Naive thymus-derived CD4-positive, alpha-beta T cell (primary cell): Measurements from ENCODE around the gene ZBTB20. TPM values are rescaled to one million over a fixed set of nuclear protein-coding genes. Genes with fewer than 3 reads are reported as not detected.

Experiments
- ATAC-seq: fragments of 150-1000 bp; cut with Tn5 transposase; 2 replicates; pipeline ENCODE4 v1.10.0; 2021; ENCODE audit warnings: mild to moderate bottlenecking, moderate library complexity
- CTCF ChIA-PET: fragments of 350-600 bp; sonication (Branson Sonifier 250); formaldehyde crosslinking; loops from one replicate; lab custom pipeline; 2021; ENCODE audit warnings: antibody characterized with exemption; lab: Charles Lee
- POLR2A ChIA-PET: fragments of 350-600 bp; sonication (Branson Sonifier 250); formaldehyde crosslinking; loops from one replicate; lab custom pipeline; 2021; ENCODE audit warnings: antibody characterized with exemption, inconsistent platforms; lab: Charles Lee
- DNase-seq, 9 donors: peaks; one replicate each; pipeline versions ENCODE4 v3.0.0 to v3.0.0-alpha.2; 2020 to 2022; ENCODE audit warnings: mixed read lengths in 1 of 9
- H3K27ac ChIP-seq: one replicate; pipeline ENCODE4 v1.7.0; 2013; ENCODE audit warnings: mild to moderate bottlenecking, low read depth, low read length, moderate library complexity
- H3K27me3 ChIP-seq, 2 donors: one replicate each; pipeline ENCODE4 v1.7.0; 2013; ENCODE audit warnings: low read length in 2 of 2, mild to moderate bottlenecking in 2 of 2, moderate library complexity in 2 of 2; ENCODE audit not compliant: control insufficient read depth in 2 of 2, insufficient read depth in 2 of 2
- H3K36me3 ChIP-seq, 3 experiments: 1 replicate in 2 of 3; 2 replicates in 1 of 3; pipeline ENCODE4 v1.7.0; 2013; ENCODE audit warnings: low read length in 3 of 3, mild to moderate bottlenecking in 3 of 3, moderate library complexity in 1 of 3; ENCODE audit not compliant: insufficient read depth in 3 of 3, control insufficient read depth in 2 of 3
- H3K4me1 ChIP-seq, 2 donors: one replicate each; pipeline ENCODE4 v1.7.0; 2013; ENCODE audit warnings: low read length in 2 of 2, mild to moderate bottlenecking in 2 of 2, moderate library complexity in 1 of 2; ENCODE audit not compliant: control insufficient read depth in 2 of 2, insufficient read depth in 2 of 2
- H3K4me3 ChIP-seq: 2 replicates; pipeline ENCODE4 v1.7.0; 2013; ENCODE audit warnings: mild to moderate bottlenecking, low read length
- H3K9me3 ChIP-seq, 3 experiments: 1 replicate in 2 of 3; 2 replicates in 1 of 3; pipeline ENCODE4 v1.7.0; 2013; ENCODE audit warnings: low read length in 3 of 3; ENCODE audit not compliant: control insufficient read depth in 2 of 3
- H3K27ac Mint-ChIP-seq, 9 donors: one replicate each; pipeline ENCODE4 v1.8.0; 2020 to 2022; ENCODE audit warnings: mixed read lengths in 9 of 9, mild to moderate bottlenecking in 8 of 9, moderate library complexity in 5 of 9, inconsistent platforms in 2 of 9
- H3K27me3 Mint-ChIP-seq, 5 donors: one replicate each; pipeline ENCODE4 v1.8.0; 2021 to 2022; ENCODE audit warnings: mixed read lengths in 5 of 5, mild to moderate bottlenecking in 1 of 5
- H3K36me3 Mint-ChIP-seq, 5 donors: one replicate each; pipeline ENCODE4 v1.8.0; 2020 to 2022; ENCODE audit warnings: mixed read lengths in 5 of 5, mild to moderate bottlenecking in 3 of 5, inconsistent platforms in 1 of 5
- H3K4me1 Mint-ChIP-seq, 7 donors: one replicate each; pipeline ENCODE4 v1.8.0; 2020 to 2022; ENCODE audit warnings: mixed read lengths in 7 of 7, mild to moderate bottlenecking in 3 of 7, inconsistent platforms in 1 of 7
- H3K4me3 Mint-ChIP-seq, 10 donors: one replicate each; pipeline ENCODE4 v1.8.0; 2020 to 2022; ENCODE audit warnings: mild to moderate bottlenecking in 10 of 10, mixed read lengths in 10 of 10, moderate library complexity in 6 of 10, inconsistent platforms in 2 of 10
- H3K9me3 Mint-ChIP-seq, 11 donors: one replicate each; pipeline ENCODE4 v1.8.0; 2020 to 2022; ENCODE audit warnings: mixed read lengths in 11 of 11, mild to moderate bottlenecking in 4 of 11, inconsistent platforms in 1 of 11, moderate library complexity in 1 of 11
- intact Hi-C, 2 donors: fragments of 100-400 bp; cut with micrococcal nuclease; formaldehyde crosslinking; loops; one replicate each; pipeline ENCODE4 v1.15.1; 2023
- polyA plus RNA-seq, 2 donors: library from polyadenylated mRNA; unstranded; fragments of 300-500 nt; fragmentation: Illumina TruSeq; gene quantifications; one replicate each; pipeline ENCODE4 v1.2.3, GENCODE V29; 2021
- total RNA-seq, 6 experiments: library from RNA in 5 of 6; stranded (reverse) in 5 of 6; gene quantifications; 1 replicate in 5 of 6; 2 replicates in 1 of 6; pipeline ENCODE4 v1.2.3 and lab custom pipeline; 2021 to 2026

ZBTB20 gene
- total and polyA plus RNA-seq, 7 experiments from 2014 or later, result 14.9 to 69.5 (median 59.2) TPM

DNA sequence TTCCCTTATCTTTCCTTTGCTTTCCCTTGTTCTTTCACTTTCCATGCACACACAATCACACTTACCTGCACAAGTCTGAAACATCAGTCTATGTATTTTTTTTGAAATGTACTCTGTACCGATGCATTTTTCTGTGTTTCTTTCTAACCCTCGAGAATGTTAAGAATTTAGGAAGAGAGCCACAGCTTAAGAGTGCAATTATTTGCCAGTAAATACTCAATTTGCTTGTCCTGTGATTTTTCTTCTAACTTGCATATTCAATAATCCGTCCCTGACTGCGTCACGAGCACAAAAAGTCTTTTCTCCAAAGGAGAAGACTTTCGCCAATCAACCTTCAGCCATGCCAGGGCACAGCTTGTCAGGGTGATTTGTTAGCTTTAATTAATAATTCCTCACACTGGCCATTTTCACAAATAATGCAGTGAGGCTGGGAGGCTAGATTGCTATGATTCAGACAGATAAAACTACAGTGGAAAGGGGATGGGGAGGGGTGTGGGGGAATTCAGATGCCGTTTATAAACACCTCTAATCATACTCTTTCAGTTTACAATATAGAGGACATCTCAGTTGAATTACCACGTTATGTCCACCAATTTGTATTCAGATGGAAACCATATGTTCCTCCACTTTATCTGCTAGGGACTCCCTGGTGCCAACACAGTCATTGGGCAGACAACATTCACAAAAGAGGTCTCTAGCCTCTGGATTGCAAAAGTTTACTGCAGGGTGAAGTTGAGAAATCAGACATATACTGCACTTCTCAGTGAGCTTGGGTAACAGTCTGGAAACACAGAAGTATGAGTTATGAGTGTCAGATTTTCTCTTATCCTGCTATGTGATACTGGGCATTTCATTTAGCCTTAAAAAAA, 388.0 kb downstream of the ZBTB20 start:
- no peak for DNase-seq
- no peaks in the 10 kb centered on the region for H3K9me3 Mint-ChIP-seq
- Histone ChIP-seq H3K27me3 (no peaks in the 10 kb centered on the region), H3K4me1 (no peaks in the 10 kb centered on the region), H3K9me3 (no peaks in the 10 kb centered on the region), H3K36me3 (no peaks in the 10 kb centered on the region), H3K27ac (no peak overlapping the region), H3K4me3 (no peak overlapping the region)
- peaks cover 0 to 1% (median 0%) of the 10 kb centered on the region in 5 donors for H3K36me3 Mint-ChIP-seq
- POLR2A ChIA-PET, result interaction anchor here (0.6 kb wide), 1 partner anchor 37 kb away, joined by 3 read pairs; no protein-coding TSS in a partner anchor
- no peak for ATAC-seq
- H3K27ac Mint-ChIP-seq, result no peak overlapping the region
- no peaks in the 10 kb centered on the region for H3K27me3 Mint-ChIP-seq
- intact Hi-C loops, result no loop called here
- H3K4me3 Mint-ChIP-seq, result no peak overlapping the region
- CTCF ChIA-PET, result no interaction called here
- H3K4me1 Mint-ChIP-seq, result peaks cover 0 to 18% (median 3%) of the 10 kb centered on the region in 7 donors

DNA sequence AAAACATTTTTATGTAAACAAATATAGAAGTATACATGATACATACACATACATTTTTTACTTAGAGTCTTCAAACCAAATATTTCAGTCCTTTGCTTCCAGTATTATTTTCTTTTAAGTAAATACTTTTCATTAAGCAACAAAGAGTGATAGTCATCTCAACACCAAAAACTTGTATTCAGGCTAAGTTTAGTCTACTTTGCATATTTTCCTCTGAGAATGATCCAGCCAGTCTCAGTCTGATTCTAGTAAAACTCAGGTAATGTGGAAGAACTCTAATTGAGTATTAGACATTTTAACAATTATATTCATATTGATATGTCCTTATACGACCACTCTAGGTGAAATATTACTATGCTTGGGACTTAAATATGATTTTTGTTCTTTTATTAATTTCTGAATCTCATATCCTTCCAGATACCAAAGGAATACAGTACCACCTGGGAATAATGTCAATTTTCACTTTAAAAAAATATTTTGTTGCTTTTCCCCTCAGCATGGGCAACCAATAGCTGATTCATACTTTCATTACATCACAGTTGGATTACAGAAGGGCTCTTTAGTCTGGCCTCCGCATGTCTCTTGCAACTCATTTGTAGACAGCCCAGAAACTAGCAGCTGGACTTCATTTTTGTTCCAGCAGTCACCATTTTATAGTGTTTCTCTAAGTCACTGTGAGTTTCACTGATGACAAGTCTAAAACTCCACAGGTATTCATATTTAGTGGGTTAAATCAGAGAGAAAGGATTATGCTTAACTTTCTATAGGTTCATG, 390.4 kb downstream of the ZBTB20 start:
- Mint-ChIP-seq H3K9me3 (no peaks in the 10 kb centered on the region), H3K27ac (no peak overlapping the region), H3K4me1 (peaks cover 0 to 27% (median 5%) of the 10 kb centered on the region in 7 donors), H3K4me3 (no peak overlapping the region), H3K27me3 (no peaks in the 10 kb centered on the region), H3K36me3 (no peaks in the 10 kb centered on the region)
- CTCF ChIA-PET, result no interaction called here
- H3K27me3 ChIP-seq, result no peaks in the 10 kb centered on the region
- no peak overlapping the region for H3K4me3 ChIP-seq
- POLR2A ChIA-PET, result no interaction called here
- H3K36me3 ChIP-seq, result no peaks in the 10 kb centered on the region
- H3K4me1 ChIP-seq, result no peaks in the 10 kb centered on the region
- ATAC-seq (no peak), DNase-seq (no peak)
- H3K9me3 ChIP-seq, result no peaks in the 10 kb centered on the region
- no peak overlapping the region for H3K27ac ChIP-seq
- intact Hi-C loops, result no loop called here

DNA sequence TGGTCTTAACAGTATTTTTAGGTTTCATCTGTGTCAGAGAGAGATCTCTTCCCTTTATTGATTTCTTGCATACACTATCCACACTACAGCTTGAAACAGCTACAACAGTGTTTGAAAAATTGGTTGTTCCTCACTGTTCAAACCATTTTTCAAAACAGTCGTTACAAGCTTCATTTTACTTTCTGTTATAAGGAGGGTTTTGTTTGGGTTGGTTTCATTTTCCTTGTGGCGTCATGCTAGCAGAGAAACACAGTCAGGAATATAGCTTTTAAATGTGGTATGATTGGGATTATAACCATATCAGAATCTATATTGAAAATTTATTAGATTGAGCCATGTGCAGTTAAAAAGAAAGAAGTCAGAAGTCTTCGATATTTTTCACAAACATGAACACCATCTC, 400.6 kb downstream of the ZBTB20 start:
- Histone ChIP-seq H3K4me1 (no peaks in the 10 kb centered on the region), H3K27ac (no peak overlapping the region), H3K9me3 (no peaks in the 10 kb centered on the region), H3K27me3 (no peaks in the 10 kb centered on the region), H3K36me3 (no peaks in the 10 kb centered on the region), H3K4me3 (no peak overlapping the region)
- no peak for ATAC-seq
- Mint-ChIP-seq H3K9me3 (no peaks in the 10 kb centered on the region), H3K27me3 (no peaks in the 10 kb centered on the region), H3K27ac (peak overlapping the region in 6 of 9 donors; percentile 19 to 86 (median 30)), H3K4me1 (peaks cover 9 to 44% (median 21%) of the 10 kb centered on the region in 7 donors), H3K36me3 (peaks cover 0 to 40% (median 9%) of the 10 kb centered on the region in 5 donors), H3K4me3 (peak overlapping the region in 7 of 10 donors; percentile 23 to 73 (median 39))
- ChIA-PET CTCF (no interaction called here), POLR2A (no interaction called here)
- no peak for DNase-seq
- intact Hi-C loops, result no loop called here

DNA sequence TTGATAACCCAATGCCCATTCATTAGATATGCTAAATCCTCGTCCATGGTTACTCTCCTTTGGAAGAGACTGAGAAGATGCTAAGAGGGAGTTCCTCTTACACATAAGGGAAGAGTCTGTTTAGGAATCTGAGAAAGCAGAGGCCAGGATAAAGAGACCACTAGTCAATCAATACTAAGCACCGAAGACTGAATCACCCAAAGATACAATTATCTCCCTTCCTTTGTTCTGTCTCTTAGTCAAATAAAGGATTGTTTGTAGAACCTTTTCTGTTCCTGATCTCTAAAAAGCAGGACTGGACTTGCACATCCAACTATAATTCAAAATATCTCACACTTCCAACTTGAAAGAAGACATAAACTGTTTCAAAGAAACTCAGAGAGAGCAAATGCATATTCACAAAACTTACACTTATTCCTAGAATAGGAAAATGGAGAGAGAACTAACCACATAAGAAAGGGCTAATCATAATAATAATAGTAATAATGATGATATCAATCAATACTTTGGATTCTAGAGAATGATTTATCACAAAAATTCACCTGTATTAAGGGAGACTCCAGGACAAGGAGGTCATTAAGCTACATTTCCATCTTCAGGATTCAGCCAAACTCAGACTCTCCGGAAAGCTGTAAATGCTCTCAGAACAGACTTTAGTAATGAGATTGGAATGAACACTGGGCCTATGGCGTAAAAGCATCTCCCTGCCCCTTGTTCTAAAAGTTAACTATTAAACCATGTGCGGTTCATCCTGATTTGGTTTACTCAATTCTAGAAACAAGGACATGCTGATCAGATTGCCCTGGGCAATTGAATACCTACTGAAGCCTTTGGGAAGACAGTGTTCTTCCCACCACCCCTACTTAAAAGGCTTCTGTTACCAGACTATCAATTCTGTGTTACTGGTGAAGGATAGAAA, 401.5 kb downstream of the ZBTB20 start:
- Mint-ChIP-seq H3K9me3 (peaks cover 0 to 2% (median 0%) of the 10 kb centered on the region in 11 donors), H3K4me1 (peaks cover 7 to 40% (median 18%) of the 10 kb centered on the region in 7 donors), H3K36me3 (peaks cover 0 to 43% (median 16%) of the 10 kb centered on the region in 5 donors), H3K4me3 (peak overlapping the region in 1 of 10 donors; percentile 73), H3K27ac (peak overlapping the region in 2 of 9 donors; percentile 19 to 24), H3K27me3 (no peaks in the 10 kb centered on the region)
- ChIA-PET CTCF (no interaction called here), POLR2A (interaction anchor here (0.6 kb wide), 1 partner anchor 912 kb away, joined by 5 read pairs; no protein-coding TSS in a partner anchor)
- DNase-seq (no peak), ATAC-seq (no peak)
- intact Hi-C loops, result no loop called here
- Histone ChIP-seq H3K27ac (no peak overlapping the region), H3K4me3 (no peak overlapping the region), H3K9me3 (no peaks in the 10 kb centered on the region), H3K36me3 (no peaks in the 10 kb centered on the region), H3K4me1 (no peaks in the 10 kb centered on the region), H3K27me3 (no peaks in the 10 kb centered on the region)

DNA sequence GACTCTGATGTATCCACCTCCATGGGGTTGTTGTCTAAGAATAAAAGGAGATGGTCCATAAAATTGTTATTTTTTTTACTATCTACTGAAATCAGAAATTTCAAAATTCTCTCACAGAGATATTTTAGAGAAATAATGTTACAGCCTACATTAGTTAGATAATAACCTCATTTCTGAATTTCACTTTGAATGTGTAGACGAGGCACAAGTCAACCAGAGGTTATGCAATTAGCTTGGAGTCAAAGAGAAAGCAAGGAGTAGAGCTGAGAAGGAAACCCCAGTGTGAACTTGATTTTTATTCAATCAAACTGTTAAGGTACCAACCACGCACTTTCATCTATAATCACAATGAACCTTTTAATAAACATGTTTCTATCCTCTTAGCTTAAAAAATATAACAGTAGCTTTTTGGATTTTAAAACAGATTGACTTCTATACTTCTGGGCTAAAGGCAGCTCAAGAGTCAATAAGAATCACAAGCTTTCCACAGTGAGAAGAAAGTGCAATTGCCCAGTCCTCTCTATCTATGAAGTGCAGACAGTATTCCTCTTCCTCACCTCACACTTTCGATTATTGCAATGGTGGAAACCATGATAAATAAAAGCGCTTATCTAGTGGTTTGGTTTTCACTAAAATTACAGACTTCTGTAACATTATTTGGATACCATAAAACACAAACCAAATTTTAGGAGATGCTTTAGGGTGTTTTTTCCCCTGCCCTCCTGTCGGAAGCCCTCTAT, 403.2 kb downstream of the ZBTB20 start:
- ChIA-PET POLR2A (interaction anchor here (0.6 kb wide), 1 partner anchor 32 kb away, joined by 3 read pairs; no protein-coding TSS in a partner anchor), CTCF (no interaction called here)
- intact Hi-C loops, result no loop called here
- H3K4me3 ChIP-seq, result no peak overlapping the region
- H3K4me3 Mint-ChIP-seq, result no peak overlapping the region
- H3K9me3 ChIP-seq, result no peaks in the 10 kb centered on the region
- H3K27me3 Mint-ChIP-seq, result no peaks in the 10 kb centered on the region
- no peak overlapping the region for H3K27ac ChIP-seq
- H3K4me1 ChIP-seq, result no peaks in the 10 kb centered on the region
- H3K27ac Mint-ChIP-seq, result no peak overlapping the region
- H3K36me3 Mint-ChIP-seq, result peaks cover 0 to 45% (median 20%) of the 10 kb centered on the region in 5 donors
- H3K4me1 Mint-ChIP-seq, result peaks cover 4 to 24% (median 14%) of the 10 kb centered on the region in 7 donors
- H3K36me3 ChIP-seq, result no peaks in the 10 kb centered on the region
- no peaks in the 10 kb centered on the region for H3K27me3 ChIP-seq
- ATAC-seq (no peak), DNase-seq (no peak)
- peaks cover 0 to 2% (median 0%) of the 10 kb centered on the region in 11 donors for H3K9me3 Mint-ChIP-seq
